Measurements from ENCODE around the gene ERICH6. TPM values are rescaled to one million over a fixed set of nuclear protein-coding genes. Genes with fewer than 3 reads are reported as not detected.

Gene ERICH6
- not detected for total RNA-seq

DNA sequence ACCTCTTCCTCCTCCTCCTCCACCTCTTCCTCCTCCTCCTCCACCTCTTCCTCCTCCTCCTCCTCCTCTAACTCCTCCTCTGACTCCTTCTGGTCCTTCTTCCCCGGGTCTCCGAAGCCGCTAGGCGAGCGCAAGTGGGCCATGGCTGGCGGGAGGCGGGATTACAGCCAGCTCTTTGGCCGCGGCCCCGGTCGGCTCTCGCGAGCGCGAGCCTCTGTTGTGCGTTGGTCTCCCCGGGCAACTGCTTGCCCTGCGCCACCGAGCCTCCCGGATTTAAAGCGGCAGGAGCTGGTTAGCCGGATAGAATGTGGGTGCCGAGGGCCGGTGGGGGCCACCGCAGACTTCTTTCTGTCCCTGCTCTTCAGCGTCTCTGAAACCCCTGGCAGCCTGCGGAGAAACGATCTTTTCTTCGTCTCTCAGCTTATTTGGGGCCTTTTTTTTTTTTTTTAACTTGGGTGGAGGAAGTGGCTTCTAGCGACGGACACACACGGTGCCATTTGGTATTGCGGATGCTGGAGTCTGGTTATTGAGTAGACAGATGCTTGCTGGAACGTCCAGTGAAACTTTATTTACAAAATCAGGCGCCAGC is at the start of gene ERICH6:
Gene ERICH6, minus strand, starts transcription at position 165 of the 589 bp plus-strand sequence. Its CDS starts 22 bp downstream, at position 143.
- H3K27me3 ChIP-seq (ENCODE audit: control insufficient read depth in 3 of 3, insufficient read depth in 3 of 3, low read length in 3 of 3), result no peaks in the 10 kb centered on the region
- no peaks in the 10 kb centered on the region for H3K9me3 ChIP-seq (ENCODE audit: control insufficient read depth in 3 of 3, low read length in 3 of 3)
- H3K36me3 ChIP-seq (ENCODE audit: control insufficient read depth in 3 of 3, insufficient read depth in 3 of 3, low read length in 3 of 3), result no peaks in the 10 kb centered on the region
- H3K4me3 ChIP-seq (ENCODE audit: low read length in 3 of 3), result peak within 1 kb of the TSS; percentile 83 to 88 (median 87)
- H3K4me1 ChIP-seq (ENCODE audit: control insufficient read depth in 3 of 3, insufficient read depth in 3 of 3, low read length in 3 of 3), result peaks cover 2 to 9% (median 7%) of the 10 kb centered on the region in 3 donors
- H3K27ac ChIP-seq (ENCODE audit: low read depth, low read length), result peak within 1 kb of the TSS; percentile 68
- peak within 1 kb of the TSS; percentile 74 to 87 (median 81) for H3K9ac ChIP-seq (ENCODE audit: low read depth in 1 of 3, low read length in 3 of 3)

DNA sequence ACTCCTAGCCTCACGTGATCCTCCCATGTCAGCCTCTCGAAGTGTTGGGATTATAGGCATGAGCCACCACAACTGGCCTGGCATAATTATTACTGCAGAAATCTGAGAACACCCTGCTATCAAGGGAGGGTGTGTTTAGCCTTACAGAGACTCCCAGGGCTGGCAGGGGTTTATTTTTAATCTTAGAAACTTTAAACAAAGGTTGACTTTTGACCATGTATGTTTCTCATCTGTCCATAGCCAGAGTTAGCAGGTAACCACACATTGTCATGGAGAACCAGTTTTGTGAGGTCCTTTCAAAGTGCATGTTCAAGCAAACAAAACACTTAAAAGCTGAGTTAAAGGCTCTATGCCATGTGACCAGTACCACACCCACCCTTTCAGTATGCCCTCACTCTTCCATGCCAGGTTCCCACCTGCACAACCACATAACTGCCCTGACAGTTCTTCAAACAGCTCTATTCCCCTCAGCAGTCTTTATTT is 48.1 kb upstream of the ERICH6 start:
- H3K4me3 ChIP-seq (ENCODE audit: low read length in 3 of 3), result peak overlapping the region in 1 of 3 donors; percentile 4
- H3K27ac ChIP-seq (ENCODE audit: low read depth, low read length), result no peak overlapping the region
- H3K9me3 ChIP-seq (ENCODE audit: control insufficient read depth in 3 of 3, low read length in 3 of 3), result no peaks in the 10 kb centered on the region
- no peak overlapping the region for H3K9ac ChIP-seq (ENCODE audit: low read depth in 1 of 3, low read length in 3 of 3)
- H3K27me3 ChIP-seq (ENCODE audit: control insufficient read depth in 3 of 3, insufficient read depth in 3 of 3, low read length in 3 of 3), result no peaks in the 10 kb centered on the region
- peaks cover 12 to 28% (median 20%) of the 10 kb centered on the region in 3 donors for H3K4me1 ChIP-seq (ENCODE audit: control insufficient read depth in 3 of 3, insufficient read depth in 3 of 3, low read length in 3 of 3)
- H3K36me3 ChIP-seq (ENCODE audit: control insufficient read depth in 3 of 3, insufficient read depth in 3 of 3, low read length in 3 of 3), result peaks cover 0 to 4% (median 4%) of the 10 kb centered on the region in 3 donors

DNA sequence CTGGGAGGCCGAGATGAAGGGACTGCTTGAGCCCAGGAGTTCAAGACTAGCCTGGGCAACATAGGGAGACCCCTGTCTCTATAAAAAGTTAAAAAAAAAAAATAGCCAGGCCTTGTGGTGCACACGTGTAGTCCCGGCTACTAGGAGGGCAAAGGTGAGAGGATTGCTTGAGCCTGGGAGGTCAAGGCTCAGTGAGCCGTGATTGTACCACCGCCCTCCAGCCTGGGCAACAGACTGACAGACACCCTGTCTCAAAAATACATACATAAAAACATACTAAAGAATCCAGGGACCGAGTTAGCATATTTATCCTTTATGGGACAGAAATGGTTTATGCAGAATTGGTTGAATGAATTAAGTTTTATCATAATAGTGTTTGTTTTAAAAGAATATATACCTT is 45.5 kb upstream of the ERICH6 start:
- no peak overlapping the region for H3K27ac ChIP-seq (ENCODE audit: low read depth, low read length)
- H3K4me1 ChIP-seq (ENCODE audit: control insufficient read depth in 3 of 3, insufficient read depth in 3 of 3, low read length in 3 of 3), result peaks cover 9 to 33% (median 12%) of the 10 kb centered on the region in 3 donors
- H3K4me3 ChIP-seq (ENCODE audit: low read length in 3 of 3), result no peak overlapping the region

DNA sequence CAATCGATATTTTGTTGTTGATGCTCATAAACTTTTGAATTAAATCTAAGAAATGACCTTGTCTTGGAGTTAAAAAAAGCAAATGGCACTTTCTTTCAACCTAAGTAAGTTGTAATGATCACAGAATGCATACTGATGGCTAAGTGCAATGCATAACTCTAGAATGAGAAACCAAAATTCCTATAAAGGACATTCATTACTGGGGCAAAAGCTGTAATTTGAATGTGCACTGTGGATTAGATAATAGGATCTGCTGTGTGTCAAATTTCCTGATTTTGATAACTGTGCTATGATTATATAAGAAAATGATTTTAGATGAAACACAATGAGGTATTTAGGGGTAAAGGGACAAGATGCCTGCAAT is 44.9 kb upstream of the ERICH6 start:
- H3K36me3 ChIP-seq (ENCODE audit: control insufficient read depth in 3 of 3, insufficient read depth in 3 of 3, low read length in 3 of 3), result peaks cover 0 to 4% (median 4%) of the 10 kb centered on the region in 3 donors
- no peaks in the 10 kb centered on the region for H3K9me3 ChIP-seq (ENCODE audit: control insufficient read depth in 3 of 3, low read length in 3 of 3)
- H3K27me3 ChIP-seq (ENCODE audit: control insufficient read depth in 3 of 3, insufficient read depth in 3 of 3, low read length in 3 of 3), result no peaks in the 10 kb centered on the region
- no peak overlapping the region for H3K27ac ChIP-seq (ENCODE audit: low read depth, low read length)
- no peak overlapping the region for H3K4me3 ChIP-seq (ENCODE audit: low read length in 3 of 3)
- no peak overlapping the region for H3K9ac ChIP-seq (ENCODE audit: low read depth in 1 of 3, low read length in 3 of 3)
- peaks cover 9 to 37% (median 13%) of the 10 kb centered on the region in 3 donors for H3K4me1 ChIP-seq (ENCODE audit: control insufficient read depth in 3 of 3, insufficient read depth in 3 of 3, low read length in 3 of 3)

More for the DNA sequence above, 45.5 kb upstream of the ERICH6 start:
- Histone ChIP-seq H3K36me3 (ENCODE audit: control insufficient read depth in 3 of 3, insufficient read depth in 3 of 3, low read length in 3 of 3) (peaks cover 0 to 4% (median 4%) of the 10 kb centered on the region in 3 donors), H3K27me3 (ENCODE audit: control insufficient read depth in 3 of 3, insufficient read depth in 3 of 3, low read length in 3 of 3) (no peaks in the 10 kb centered on the region), H3K9ac (ENCODE audit: low read depth in 1 of 3, low read length in 3 of 3) (no peak overlapping the region), H3K9me3 (ENCODE audit: control insufficient read depth in 3 of 3, low read length in 3 of 3) (no peaks in the 10 kb centered on the region)

DNA sequence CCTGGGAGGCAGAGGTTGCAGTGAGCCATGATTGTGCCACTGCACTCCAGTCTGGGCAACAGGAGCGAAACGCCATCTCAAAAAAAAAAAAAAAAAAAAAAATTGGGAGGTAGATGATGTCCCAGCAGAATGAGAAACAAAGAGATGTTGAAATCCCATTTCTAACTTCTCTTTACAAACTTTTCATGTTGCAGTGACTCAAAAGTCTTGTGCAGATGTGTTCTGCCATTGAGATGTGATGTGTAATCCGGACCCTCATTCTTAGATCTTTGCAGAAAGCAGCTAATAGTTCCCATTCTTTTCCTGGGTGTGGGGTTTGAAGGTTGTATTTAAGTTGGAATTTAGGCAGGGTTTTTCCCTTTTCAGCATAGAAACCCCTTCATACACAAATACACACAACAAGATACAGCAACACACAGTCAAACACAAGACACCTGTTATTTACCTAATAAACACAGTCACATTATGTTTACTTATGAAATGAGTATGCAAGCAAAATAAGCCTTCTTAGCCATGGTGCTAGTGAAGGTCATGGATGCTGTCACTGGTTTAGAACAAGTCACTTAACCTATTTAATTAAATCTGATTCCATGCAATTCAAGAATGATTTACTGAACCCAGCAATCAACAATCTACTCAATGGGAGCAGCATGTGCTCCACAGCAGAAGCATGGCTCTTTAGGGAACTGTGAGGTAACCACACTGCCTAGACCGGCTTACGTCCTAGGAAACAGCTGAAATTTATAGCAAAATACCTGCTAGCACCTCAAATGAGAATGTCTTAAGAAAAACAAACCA is 44.4 kb upstream of the ERICH6 start:
- H3K36me3 ChIP-seq (ENCODE audit: control insufficient read depth in 3 of 3, insufficient read depth in 3 of 3, low read length in 3 of 3), result peaks cover 0 to 4% (median 2%) of the 10 kb centered on the region in 3 donors
- H3K4me1 ChIP-seq (ENCODE audit: control insufficient read depth in 3 of 3, insufficient read depth in 3 of 3, low read length in 3 of 3), result peaks cover 9 to 39% (median 14%) of the 10 kb centered on the region in 3 donors
- H3K27me3 ChIP-seq (ENCODE audit: control insufficient read depth in 3 of 3, insufficient read depth in 3 of 3, low read length in 3 of 3), result no peaks in the 10 kb centered on the region
- H3K27ac ChIP-seq (ENCODE audit: low read depth, low read length), result no peak overlapping the region
- no peak overlapping the region for H3K4me3 ChIP-seq (ENCODE audit: low read length in 3 of 3)
- no peaks in the 10 kb centered on the region for H3K9me3 ChIP-seq (ENCODE audit: control insufficient read depth in 3 of 3, low read length in 3 of 3)
- H3K9ac ChIP-seq (ENCODE audit: low read depth in 1 of 3, low read length in 3 of 3), result no peak overlapping the region

DNA sequence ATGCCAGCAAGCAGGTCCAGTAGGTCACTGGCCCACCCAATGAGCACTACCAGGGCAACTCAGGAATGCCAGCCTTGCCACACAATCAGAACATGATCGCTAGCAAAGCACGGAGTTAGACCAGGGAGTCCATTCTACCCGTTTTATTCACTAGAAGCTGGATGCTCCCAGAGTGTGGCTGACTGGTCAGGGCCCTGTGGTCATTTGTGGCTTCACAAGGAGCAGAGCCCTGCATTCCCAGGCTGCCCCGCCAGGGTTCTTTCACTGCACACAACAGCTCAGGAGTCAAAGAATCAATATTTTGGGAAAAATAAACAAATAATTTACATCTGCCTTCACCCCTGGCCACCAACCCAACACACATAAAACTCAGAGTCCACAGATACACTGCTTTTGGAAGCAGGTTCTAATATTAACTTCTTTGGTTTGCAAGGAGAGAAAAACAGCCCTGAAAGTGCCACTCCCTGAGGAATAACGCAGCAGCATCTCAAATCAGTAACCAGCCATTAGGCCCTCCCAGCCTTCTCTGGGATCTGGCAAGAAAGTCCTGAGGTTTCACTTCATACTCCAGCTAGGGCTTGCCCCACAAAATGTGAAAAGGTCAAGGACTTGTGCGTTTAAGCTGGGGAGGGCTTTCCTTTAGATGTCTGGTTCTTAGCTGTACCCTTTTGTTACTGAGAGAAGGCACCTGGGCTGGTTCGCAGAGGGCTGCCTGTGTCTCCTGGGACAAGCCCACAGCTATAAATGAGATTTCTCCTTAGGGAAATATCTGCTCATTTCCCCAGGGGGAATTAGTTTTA is 43.3 kb upstream of the ERICH6 start:
- Histone ChIP-seq H3K9me3 (ENCODE audit: control insufficient read depth in 3 of 3, low read length in 3 of 3) (no peaks in the 10 kb centered on the region), H3K27me3 (ENCODE audit: control insufficient read depth in 3 of 3, insufficient read depth in 3 of 3, low read length in 3 of 3) (no peaks in the 10 kb centered on the region), H3K9ac (ENCODE audit: low read depth in 1 of 3, low read length in 3 of 3) (no peak overlapping the region), H3K4me1 (ENCODE audit: control insufficient read depth in 3 of 3, insufficient read depth in 3 of 3, low read length in 3 of 3) (peaks cover 6 to 37% (median 13%) of the 10 kb centered on the region in 3 donors), H3K36me3 (ENCODE audit: control insufficient read depth in 3 of 3, insufficient read depth in 3 of 3, low read length in 3 of 3) (peaks cover 5 to 6% (median 5%) of the 10 kb centered on the region in 3 donors), H3K27ac (ENCODE audit: low read depth, low read length) (no peak overlapping the region), H3K4me3 (ENCODE audit: low read length in 3 of 3) (no peak overlapping the region)

DNA sequence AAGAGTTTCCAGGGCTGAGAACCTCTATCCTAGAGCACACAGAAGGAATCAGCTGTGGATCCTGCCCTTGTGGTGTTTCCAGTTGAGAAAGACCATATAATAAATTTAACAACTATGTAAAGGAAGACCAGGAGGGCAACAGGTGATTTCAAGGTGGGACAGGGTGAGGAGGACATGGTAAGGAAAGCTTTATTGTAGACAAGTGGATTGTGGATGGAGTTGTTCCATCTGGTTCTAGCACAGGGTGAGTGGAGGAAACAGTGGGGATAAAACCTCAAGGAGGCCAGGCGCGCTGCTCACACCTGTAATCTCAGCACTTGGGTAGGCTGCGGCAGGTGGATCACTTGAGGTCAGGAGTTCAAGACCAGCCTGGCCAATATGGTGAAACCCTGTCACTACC is 42.1 kb upstream of the ERICH6 start:
- Histone ChIP-seq H3K27ac (ENCODE audit: low read depth, low read length) (no peak overlapping the region), H3K4me3 (ENCODE audit: low read length in 3 of 3) (no peak overlapping the region), H3K9me3 (ENCODE audit: control insufficient read depth in 3 of 3, low read length in 3 of 3) (no peaks in the 10 kb centered on the region), H3K9ac (ENCODE audit: low read depth in 1 of 3, low read length in 3 of 3) (no peak overlapping the region), H3K27me3 (ENCODE audit: control insufficient read depth in 3 of 3, insufficient read depth in 3 of 3, low read length in 3 of 3) (no peaks in the 10 kb centered on the region), H3K36me3 (ENCODE audit: control insufficient read depth in 3 of 3, insufficient read depth in 3 of 3, low read length in 3 of 3) (peaks cover 9 to 12% (median 11%) of the 10 kb centered on the region in 3 donors), H3K4me1 (ENCODE audit: control insufficient read depth in 3 of 3, insufficient read depth in 3 of 3, low read length in 3 of 3) (peaks cover 0 to 28% (median 8%) of the 10 kb centered on the region in 3 donors)

DNA sequence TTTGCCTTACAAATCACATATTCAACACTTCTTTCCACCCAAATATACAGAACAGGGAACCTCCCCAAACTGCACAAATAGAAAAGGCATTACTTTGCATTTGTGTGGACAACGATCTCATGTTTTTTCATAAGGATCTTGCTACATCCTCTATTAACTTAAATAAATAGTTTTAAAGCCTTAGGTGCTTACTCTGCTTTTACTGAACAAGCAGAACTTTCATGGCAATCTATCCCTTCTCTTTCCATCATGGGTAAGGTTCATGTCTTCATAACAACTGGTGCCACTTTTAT is 41.1 kb upstream of the ERICH6 start:
- no peaks in the 10 kb centered on the region for H3K27me3 ChIP-seq (ENCODE audit: control insufficient read depth in 3 of 3, insufficient read depth in 3 of 3, low read length in 3 of 3)
- H3K4me1 ChIP-seq (ENCODE audit: control insufficient read depth in 3 of 3, insufficient read depth in 3 of 3, low read length in 3 of 3), result peaks cover 0 to 24% (median 4%) of the 10 kb centered on the region in 3 donors
- H3K27ac ChIP-seq (ENCODE audit: low read depth, low read length), result no peak overlapping the region
- H3K4me3 ChIP-seq (ENCODE audit: low read length in 3 of 3), result no peak overlapping the region
- no peaks in the 10 kb centered on the region for H3K9me3 ChIP-seq (ENCODE audit: control insufficient read depth in 3 of 3, low read length in 3 of 3)
- peaks cover 9 to 12% (median 11%) of the 10 kb centered on the region in 3 donors for H3K36me3 ChIP-seq (ENCODE audit: control insufficient read depth in 3 of 3, insufficient read depth in 3 of 3, low read length in 3 of 3)
- H3K9ac ChIP-seq (ENCODE audit: low read depth in 1 of 3, low read length in 3 of 3), result peak overlapping the region in 1 of 3 donors; percentile 25

DNA sequence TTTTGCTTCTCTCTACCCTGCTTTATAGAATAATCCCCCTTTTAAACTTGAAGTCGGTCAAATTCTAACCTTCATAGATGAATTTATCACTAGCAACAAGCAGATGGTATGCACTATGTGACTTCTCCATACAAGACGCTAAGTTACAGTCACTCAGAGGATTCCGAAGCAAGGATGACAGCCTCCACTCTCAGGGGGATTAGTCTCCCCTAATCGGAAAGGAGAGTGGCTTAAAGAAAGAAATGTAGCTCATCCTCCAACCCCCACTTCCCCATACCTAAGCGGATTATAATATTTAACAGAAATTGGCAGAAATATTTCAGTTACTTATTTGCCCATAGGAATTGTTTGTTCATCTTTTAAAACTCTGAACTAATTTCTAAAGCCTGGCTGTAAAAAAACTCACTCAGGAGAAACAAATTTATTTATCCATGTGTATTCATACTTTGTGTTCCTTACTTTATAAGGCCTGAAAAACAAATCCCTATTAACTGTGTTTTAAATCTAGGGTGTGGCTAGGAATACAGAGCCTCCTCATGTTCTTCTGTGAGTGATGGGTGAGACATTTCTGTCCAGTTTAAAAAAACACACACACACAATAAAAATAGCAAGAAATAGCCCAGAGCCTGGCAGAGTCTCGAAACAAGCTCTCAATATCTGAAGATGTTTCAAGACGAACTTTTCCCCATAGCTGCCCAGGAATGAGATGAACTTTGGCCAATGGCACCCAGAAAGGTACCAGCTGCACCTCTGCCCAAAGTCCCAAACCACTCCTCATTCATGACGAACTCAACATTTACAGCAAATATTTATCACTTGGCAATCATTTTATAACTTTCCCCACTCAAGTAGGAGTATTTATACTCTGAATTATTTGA is 40.6 kb upstream of the ERICH6 start:
- peak overlapping the region in 1 of 3 donors; percentile 25 for H3K9ac ChIP-seq (ENCODE audit: low read depth in 1 of 3, low read length in 3 of 3)
- no peak overlapping the region for H3K27ac ChIP-seq (ENCODE audit: low read depth, low read length)
- no peaks in the 10 kb centered on the region for H3K27me3 ChIP-seq (ENCODE audit: control insufficient read depth in 3 of 3, insufficient read depth in 3 of 3, low read length in 3 of 3)
- peaks cover 9 to 12% (median 11%) of the 10 kb centered on the region in 3 donors for H3K36me3 ChIP-seq (ENCODE audit: control insufficient read depth in 3 of 3, insufficient read depth in 3 of 3, low read length in 3 of 3)
- no peaks in the 10 kb centered on the region for H3K9me3 ChIP-seq (ENCODE audit: control insufficient read depth in 3 of 3, low read length in 3 of 3)
- no peak overlapping the region for H3K4me3 ChIP-seq (ENCODE audit: low read length in 3 of 3)
- peaks cover 0 to 20% (median 4%) of the 10 kb centered on the region in 3 donors for H3K4me1 ChIP-seq (ENCODE audit: control insufficient read depth in 3 of 3, insufficient read depth in 3 of 3, low read length in 3 of 3)

Data from skeletal muscle tissue (tissue), 4 donors.